H9 (cell line): ENCODE data around the gene ARL13B. TPM values are rescaled to one million over a fixed set of nuclear protein-coding genes. Genes with fewer than 3 reads are reported as not detected.

Experiments used
- DNase-seq: peaks from one replicate; pipeline ENCODE4 v3.0.0-alpha.2; 2017
- H2AFZ ChIP-seq: one replicate; pipeline ENCODE4 v1.6.1; 2013; ENCODE audit warnings: mild to moderate bottlenecking, low read length, control low read depth, moderate library complexity
- H2AK5ac ChIP-seq: 2 replicates; pipeline ENCODE4 v1.6.1; 2013; ENCODE audit warnings: low read length, control low read depth, mixed read lengths; ENCODE audit not compliant: insufficient read length
- H2BK120ac ChIP-seq: one replicate; pipeline ENCODE4 v1.6.1; 2013; ENCODE audit warnings: low read depth, mild to moderate bottlenecking, low read length, control low read depth, inconsistent platforms; ENCODE audit not compliant: poor library complexity, severe bottlenecking
- H2BK12ac ChIP-seq: 2 replicates; pipeline ENCODE4 v1.6.1; 2013; ENCODE audit warnings: low read length, control low read depth, mixed read lengths, low read depth; ENCODE audit not compliant: insufficient read length
- H2BK15ac ChIP-seq: 2 replicates; pipeline ENCODE4 v1.6.1; 2013; ENCODE audit warnings: low read depth, low read length, control low read depth
- H2BK20ac ChIP-seq: one replicate; pipeline ENCODE4 v1.6.1; 2013; ENCODE audit warnings: low read depth, mild to moderate bottlenecking, low read length, control low read depth, inconsistent platforms; ENCODE audit not compliant: poor library complexity, severe bottlenecking
- H2BK5ac ChIP-seq: 2 replicates; pipeline ENCODE4 v1.6.1; 2013; ENCODE audit warnings: low read length, control low read depth, mixed read lengths; ENCODE audit not compliant: insufficient read length
- H3K14ac ChIP-seq: 2 replicates; pipeline ENCODE4 v1.6.1; 2013; ENCODE audit warnings: low read length, control low read depth; ENCODE audit not compliant: insufficient read depth
- H3K18ac ChIP-seq: 2 replicates; pipeline ENCODE4 v1.6.1; 2013; ENCODE audit warnings: low read depth, mild to moderate bottlenecking, mixed read lengths, low read length, control low read depth; ENCODE audit not compliant: insufficient read length
- H3K23ac ChIP-seq: 2 replicates; pipeline ENCODE4 v1.6.1; 2013; ENCODE audit warnings: low read length, control low read depth, mixed read lengths, low read depth; ENCODE audit not compliant: insufficient read length
- H3K23me2 ChIP-seq: 2 replicates; pipeline ENCODE4 v1.6.1; 2013; ENCODE audit warnings: low read depth, mild to moderate bottlenecking, mixed read lengths, low read length, control low read depth; ENCODE audit not compliant: insufficient read length, poor library complexity, severe bottlenecking
- H3K27ac ChIP-seq: 2 replicates; pipeline ENCODE4 v1.5.1; 2013; ENCODE audit warnings: low read length, control low read depth, mixed read lengths, low read depth; ENCODE audit not compliant: insufficient read length
- H3K27me3 ChIP-seq: 2 replicates; pipeline ENCODE4 v1.6.1; 2013; ENCODE audit warnings: low read length, control low read depth, inconsistent platforms; ENCODE audit not compliant: insufficient read depth
- H3K4ac ChIP-seq: 2 replicates; pipeline ENCODE4 v1.6.1; 2013; ENCODE audit warnings: low read depth, mild to moderate bottlenecking, control low read depth, inconsistent platforms, low read length, moderate library complexity
- H3K4me1 ChIP-seq: 2 replicates; pipeline ENCODE4 v1.6.1; 2013; ENCODE audit warnings: low read length, control low read depth, inconsistent platforms; ENCODE audit not compliant: insufficient read depth
- H3K4me2 ChIP-seq: 2 replicates; pipeline ENCODE4 v1.6.1; 2013; ENCODE audit warnings: low read length, control low read depth, mixed read lengths; ENCODE audit not compliant: insufficient read length, insufficient read depth
- H3K56ac ChIP-seq: 2 replicates; pipeline ENCODE4 v1.6.1; 2013; ENCODE audit warnings: low read depth, mild to moderate bottlenecking, mixed read lengths, low read length, control low read depth; ENCODE audit not compliant: insufficient read length
- H3K79me1 ChIP-seq: 2 replicates; pipeline ENCODE4 v1.6.1; 2013; ENCODE audit warnings: low read depth, mild to moderate bottlenecking, moderate library complexity, low read length, control low read depth, inconsistent platforms; ENCODE audit not compliant: insufficient read depth, poor library complexity, severe bottlenecking
- H3K79me2 ChIP-seq: 2 replicates; pipeline ENCODE4 v1.6.1; 2013; ENCODE audit warnings: low read length, control low read depth, inconsistent platforms; ENCODE audit not compliant: insufficient read depth
- H3K9ac ChIP-seq: 2 replicates; pipeline ENCODE4 v1.6.1; 2013; ENCODE audit warnings: low read length, control low read depth, mixed read lengths; ENCODE audit not compliant: insufficient read length; ENCODE audit errors: extremely low read depth
- H3K9me3 ChIP-seq: one replicate; pipeline ENCODE4 v1.6.1; 2013; ENCODE audit warnings: low read depth, low read length, inconsistent platforms; ENCODE audit not compliant: control insufficient read depth
- H3T11ph ChIP-seq: one replicate; pipeline ENCODE4 v1.6.1; 2013; ENCODE audit warnings: mild to moderate bottlenecking, low read length, control low read depth, inconsistent platforms
- H4K20me1 ChIP-seq: one replicate; pipeline ENCODE4 v1.6.1; 2013; ENCODE audit not compliant: control insufficient read depth, insufficient read length, insufficient read depth
- H4K5ac ChIP-seq: 2 replicates; pipeline ENCODE4 v1.6.1; 2013; ENCODE audit warnings: low read depth, mild to moderate bottlenecking, mixed read lengths, low read length, control low read depth; ENCODE audit not compliant: insufficient read length
- H4K8ac ChIP-seq: replicated peaks from 2 replicates; pipeline ENCODE4 v1.6.1; 2013; ENCODE audit warnings: low read length, control low read depth, mixed read lengths, low read depth; ENCODE audit not compliant: insufficient read length
- H4K91ac ChIP-seq: 2 replicates; pipeline ENCODE4 v1.6.1; 2013; ENCODE audit warnings: low read depth, mild to moderate bottlenecking, moderate library complexity, mixed read lengths, low read length, control low read depth; ENCODE audit not compliant: insufficient read length
- H3K27ac Mint-ChIP-seq, 3 experiments: 2 replicates in 2 of 3; 3 replicates in 1 of 3; pipeline ENCODE4 v1.8.0; 2020 to 2021; ENCODE audit warnings: mixed read lengths in 3 of 3, mild to moderate bottlenecking in 1 of 3, moderate library complexity in 1 of 3
- H3K27me3 Mint-ChIP-seq: 2 replicates; pipeline ENCODE4 v1.8.0; 2021; ENCODE audit warnings: low read depth, mild to moderate bottlenecking, moderate library complexity, mixed read lengths
- H3K36me3 Mint-ChIP-seq, 3 experiments: 2 replicates in 2 of 3; 3 replicates in 1 of 3; pipeline ENCODE4 v1.8.0; 2020 to 2021; ENCODE audit warnings: low read depth in 3 of 3, mixed read lengths in 3 of 3; ENCODE audit not compliant: insufficient read depth in 1 of 3
- H3K4me1 Mint-ChIP-seq, 2 experiments: 2 replicates each; pipeline ENCODE4 v1.8.0; 2020; ENCODE audit warnings: mixed read lengths in 2 of 2
- H3K4me3 Mint-ChIP-seq, 2 experiments: 2 replicates in 1 of 2; 3 replicates in 1 of 2; pipeline ENCODE4 v1.8.0; 2020 to 2021; ENCODE audit warnings: mild to moderate bottlenecking in 2 of 2, mixed read lengths in 2 of 2, moderate library complexity in 1 of 2
- H3K9me3 Mint-ChIP-seq, 2 experiments: 2 replicates in 1 of 2; 3 replicates in 1 of 2; pipeline ENCODE4 v1.8.0; 2020; ENCODE audit warnings: mild to moderate bottlenecking in 2 of 2, mixed read lengths in 2 of 2, moderate library complexity in 1 of 2
- WGBS: extraction: QIAGEN DNeasy Blood & Tissue Kit; methylation state at CpG from one replicate; pipeline ENCODE4 v1.1.7; 2013; ENCODE audit warnings: missing lambda C conversion rate, low lambda C conversion rate, mixed read lengths; ENCODE audit not compliant: insufficient read length; ENCODE audit errors: extremely low coverage; 5-methylcytosine and 5-hydroxymethylcytosine counted together
- total RNA-seq: library from RNA; stranded (reverse); gene quantifications from 2 replicates; pipeline ENCODE4 v1.2.1, GENCODE V29; 2021
- TF ChIP-seq, protein P1 (sequence below): fragments of 200-600 bp; sonication (generic); conservative IDR thresholded peaks from 3 replicates; pipeline ENCODE4 v1.8.0; 2021; ENCODE audit warnings: antibody characterized with exemption, mild to moderate bottlenecking

ARL13B gene
- total RNA-seq, 1 experiment from 2014 or later = 7.9 TPM

DNA sequence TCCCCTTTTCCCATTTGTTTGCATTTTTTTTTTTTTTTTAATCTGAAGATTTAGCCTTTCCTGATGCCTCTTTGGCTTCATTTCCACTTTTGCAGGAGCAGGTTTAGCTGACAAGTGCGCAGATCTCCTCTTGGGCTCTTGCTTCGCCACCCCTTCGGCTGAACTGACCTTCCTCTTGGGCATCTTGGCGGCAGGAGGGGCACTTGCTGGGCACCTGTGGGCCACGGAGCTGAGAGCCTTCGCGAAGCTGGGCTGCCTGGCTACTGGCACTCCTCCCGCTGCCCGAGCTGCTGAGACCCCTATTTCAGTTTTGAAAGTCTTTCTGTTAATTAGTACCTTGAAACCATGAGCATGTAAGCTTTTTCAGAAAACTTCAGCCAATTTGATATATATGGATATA lies 8.8 kb downstream of the ARL13B start:
- Mint-ChIP-seq H3K27me3 (no peaks in the 10 kb centered on the region), H3K4me3 (no peak overlapping the region), H3K27ac (peak overlapping the region in 1 of 3 experiments; percentile 44; a peak in 1 of 7 replicates), H3K36me3 (no peaks in the 10 kb centered on the region; a peak in 1 of 7 replicates), H3K4me1 (no peaks in the 10 kb centered on the region; a peak in 1 of 4 replicates), H3K9me3 (no peaks in the 10 kb centered on the region)
- Histone ChIP-seq H3T11ph (no peak overlapping the region), H3K4me2 (no peak overlapping the region), H4K5ac (no peak overlapping the region), H2AK5ac (no peak overlapping the region), H3K23ac (no peak overlapping the region), H3K56ac (no peak overlapping the region), H3K9me3 (no peaks in the 10 kb centered on the region), H3K4ac (no peak overlapping the region), H4K8ac (no peak overlapping the region), H3K27me3 (no peaks in the 10 kb centered on the region), H3K27ac (no peak overlapping the region), H3K23me2 (no peaks in the 10 kb centered on the region), H3K79me1 (peaks cover 2% of the 10 kb centered on the region), H3K79me2 (no peaks in the 10 kb centered on the region; the same call in 1 of the 2 replicates), H3K9ac (no peak overlapping the region), H4K20me1 (no peaks in the 10 kb centered on the region), H2AFZ (no peak overlapping the region), H3K14ac (no peak overlapping the region), H3K18ac (no peak overlapping the region), H2BK5ac (no peak overlapping the region), H2BK15ac (no peak overlapping the region), H2BK120ac (no peak overlapping the region), H4K91ac (no peak overlapping the region), H2BK12ac (no peak overlapping the region), H2BK20ac (no peak overlapping the region), H3K4me1 (no peaks in the 10 kb centered on the region)
- no peak for DNase-seq
- TF ChIP-seq, protein P1, sequence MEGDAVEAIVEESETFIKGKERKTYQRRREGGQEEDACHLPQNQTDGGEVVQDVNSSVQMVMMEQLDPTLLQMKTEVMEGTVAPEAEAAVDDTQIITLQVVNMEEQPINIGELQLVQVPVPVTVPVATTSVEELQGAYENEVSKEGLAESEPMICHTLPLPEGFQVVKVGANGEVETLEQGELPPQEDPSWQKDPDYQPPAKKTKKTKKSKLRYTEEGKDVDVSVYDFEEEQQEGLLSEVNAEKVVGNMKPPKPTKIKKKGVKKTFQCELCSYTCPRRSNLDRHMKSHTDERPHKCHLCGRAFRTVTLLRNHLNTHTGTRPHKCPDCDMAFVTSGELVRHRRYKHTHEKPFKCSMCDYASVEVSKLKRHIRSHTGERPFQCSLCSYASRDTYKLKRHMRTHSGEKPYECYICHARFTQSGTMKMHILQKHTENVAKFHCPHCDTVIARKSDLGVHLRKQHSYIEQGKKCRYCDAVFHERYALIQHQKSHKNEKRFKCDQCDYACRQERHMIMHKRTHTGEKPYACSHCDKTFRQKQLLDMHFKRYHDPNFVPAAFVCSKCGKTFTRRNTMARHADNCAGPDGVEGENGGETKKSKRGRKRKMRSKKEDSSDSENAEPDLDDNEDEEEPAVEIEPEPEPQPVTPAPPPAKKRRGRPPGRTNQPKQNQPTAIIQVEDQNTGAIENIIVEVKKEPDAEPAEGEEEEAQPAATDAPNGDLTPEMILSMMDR = no peak
- WGBS = no CpG with 5 or more reads among the region's 9 CpGs
